PC-9 (cell line): Measurements from ENCODE around the gene APLF. TPM values are rescaled to one million over a fixed set of nuclear protein-coding genes. Genes with fewer than 3 reads are reported as not detected.

Experiments used
- BruUV-seq: library from RNA; stranded (reverse); fragments of 400-500 nt; replicated peaks from 2 replicates; lab custom pipeline; 2021; lab: Mats Ljungman, UMichigan
- CTCF ChIA-PET: fragments of 300-600 bp; sonication (Branson Sonifier 250); formaldehyde crosslinking; loops from one replicate; lab custom pipeline; 2022; ENCODE audit warnings: antibody characterized with exemption; lab: Charles Lee
- POLR2A ChIA-PET: fragments of 300-600 bp; sonication (Branson Sonifier 250); formaldehyde crosslinking; loops from one replicate; lab custom pipeline; 2022; ENCODE audit warnings: antibody characterized with exemption; ENCODE audit not compliant: unreplicated experiment; lab: Charles Lee
- DNase-seq, 2 experiments: peaks; one replicate each; pipeline versions ENCODE4 v3.0.0 to v3.0.0-alpha.2; 2015 to 2022; ENCODE audit warnings: mixed read lengths in 1 of 2
- H2AFZ ChIP-seq: fragments of 200-600 bp; sonication (generic); 2 replicates; pipeline ENCODE4 v1.8.1; 2017; ENCODE audit warnings: antibody characterized with exemption
- H3F3A ChIP-seq: fragments of 200-600 bp; sonication (generic); 2 replicates; pipeline ENCODE4 v1.8.1; 2017; ENCODE audit warnings: antibody characterized with exemption, mild to moderate bottlenecking, low read depth; ENCODE audit not compliant: insufficient read depth
- H3K27ac ChIP-seq: fragments of 200-600 bp; sonication (generic); 2 replicates; pipeline ENCODE4 v1.6.1; 2016; ENCODE audit warnings: mixed run types
- H3K27me3 ChIP-seq: fragments of 200-600 bp; sonication (generic); 2 replicates; pipeline ENCODE4 v1.6.1; 2016; ENCODE audit warnings: low read depth, mixed run types; ENCODE audit not compliant: insufficient read depth
- H3K36me3 ChIP-seq: fragments of 200-600 bp; sonication (generic); 2 replicates; pipeline ENCODE4 v1.6.1; 2016; ENCODE audit warnings: low read depth, mixed run types
- H3K4me1 ChIP-seq: fragments of 200-600 bp; sonication (generic); replicated peaks from 2 replicates; pipeline ENCODE4 v1.6.1; 2016; ENCODE audit warnings: mixed run types; ENCODE audit not compliant: insufficient read depth
- H3K4me2 ChIP-seq: fragments of 200-600 bp; sonication (generic); 2 replicates; pipeline ENCODE4 v1.6.1; 2017; ENCODE audit warnings: mixed run types
- H3K4me3 ChIP-seq: fragments of 200-600 bp; sonication (generic); 2 replicates; pipeline ENCODE4 v1.6.1; 2016; ENCODE audit warnings: mixed run types
- H3K79me2 ChIP-seq: fragments of 200-600 bp; sonication (generic); 2 replicates; pipeline ENCODE4 v1.6.1; 2017; ENCODE audit warnings: low read depth, mixed run types
- H3K9me2 ChIP-seq: fragments of 200-600 bp; sonication (generic); 2 replicates; pipeline ENCODE4 v1.8.1; 2017; ENCODE audit warnings: mild to moderate bottlenecking; ENCODE audit not compliant: insufficient read depth
- H3K9me3 ChIP-seq: fragments of 200-600 bp; sonication (generic); 2 replicates; pipeline ENCODE4 v1.8.1; 2016; ENCODE audit warnings: low read depth; ENCODE audit not compliant: insufficient read depth
- H4K20me1 ChIP-seq: fragments of 200-600 bp; sonication (generic); 2 replicates; pipeline ENCODE4 v1.8.1; 2017; ENCODE audit not compliant: insufficient read depth
- EZH2 ChIP-seq: fragments of 200-600 bp; sonication (generic); IDR thresholded peaks from 2 replicates; pipeline ENCODE4 v1.8.0; 2017; ENCODE audit warnings: antibody characterized with exemption, low read depth
- intact Hi-C: fragments of 100-400 bp; cut with micrococcal nuclease; formaldehyde crosslinking; loops from one replicate; pipeline ENCODE4 v1.10.0; 2022; ENCODE audit not compliant: unreplicated experiment
- total RNA-seq: library from RNA; stranded (reverse); gene quantifications from 2 replicates; pipeline ENCODE4 v1.2.3, GENCODE V29; 2021
- TF ChIP-seq, protein P1 (sequence below): fragments of 200-600 bp; sonication (generic); conservative IDR thresholded peaks from 2 replicates; pipeline ENCODE4 v1.6.1; 2017; ENCODE audit warnings: mixed run types, antibody characterized with exemption, mild to moderate bottlenecking, moderate library complexity

Gene APLF
- total RNA-seq, 1 experiment from 2014 or later, result 4.5 TPM

GRCh38 chr2:68588589-68588988, 121.2 kb downstream of the APLF start:
- H3K9me3 ChIP-seq, result no peaks in the 10 kb centered on the region
- no peak for DNase-seq
- no peak overlapping the region for H3K27ac ChIP-seq
- no peak overlapping the region for H3K4me2 ChIP-seq
- H3K4me1 ChIP-seq, result no peaks in the 10 kb centered on the region
- intact Hi-C loops, result no loop called here
- no peaks in the 10 kb centered on the region for H3F3A ChIP-seq
- H3K36me3 ChIP-seq, result no peaks in the 10 kb centered on the region
- no TSS peak for BruUV-seq
- ChIA-PET CTCF (no interaction called here), POLR2A (no interaction called here)
- H2AFZ ChIP-seq, result no peak overlapping the region
- no peaks in the 10 kb centered on the region for H3K79me2 ChIP-seq
- H3K4me3 ChIP-seq, result no peak overlapping the region
- H3K27me3 ChIP-seq, result no peaks in the 10 kb centered on the region
- no peak for TF ChIP-seq EZH2
- TF ChIP-seq, protein P1, sequence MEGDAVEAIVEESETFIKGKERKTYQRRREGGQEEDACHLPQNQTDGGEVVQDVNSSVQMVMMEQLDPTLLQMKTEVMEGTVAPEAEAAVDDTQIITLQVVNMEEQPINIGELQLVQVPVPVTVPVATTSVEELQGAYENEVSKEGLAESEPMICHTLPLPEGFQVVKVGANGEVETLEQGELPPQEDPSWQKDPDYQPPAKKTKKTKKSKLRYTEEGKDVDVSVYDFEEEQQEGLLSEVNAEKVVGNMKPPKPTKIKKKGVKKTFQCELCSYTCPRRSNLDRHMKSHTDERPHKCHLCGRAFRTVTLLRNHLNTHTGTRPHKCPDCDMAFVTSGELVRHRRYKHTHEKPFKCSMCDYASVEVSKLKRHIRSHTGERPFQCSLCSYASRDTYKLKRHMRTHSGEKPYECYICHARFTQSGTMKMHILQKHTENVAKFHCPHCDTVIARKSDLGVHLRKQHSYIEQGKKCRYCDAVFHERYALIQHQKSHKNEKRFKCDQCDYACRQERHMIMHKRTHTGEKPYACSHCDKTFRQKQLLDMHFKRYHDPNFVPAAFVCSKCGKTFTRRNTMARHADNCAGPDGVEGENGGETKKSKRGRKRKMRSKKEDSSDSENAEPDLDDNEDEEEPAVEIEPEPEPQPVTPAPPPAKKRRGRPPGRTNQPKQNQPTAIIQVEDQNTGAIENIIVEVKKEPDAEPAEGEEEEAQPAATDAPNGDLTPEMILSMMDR, result no peak
- H3K9me2 ChIP-seq, result no peaks in the 10 kb centered on the region
- no peaks in the 10 kb centered on the region for H4K20me1 ChIP-seq

- no peak overlapping the region for H2AFZ ChIP-seq
- H3F3A ChIP-seq, result no peaks in the 10 kb centered on the region
- H4K20me1 ChIP-seq, result no peaks in the 10 kb centered on the region
- no peaks in the 10 kb centered on the region for H3K79me2 ChIP-seq
- no peaks in the 10 kb centered on the region for H3K9me2 ChIP-seq
- no peaks in the 10 kb centered on the region for H3K9me3 ChIP-seq
- intact Hi-C loops, result no loop called here
- H3K4me2 ChIP-seq, result no peak overlapping the region
- H3K4me3 ChIP-seq, result no peak overlapping the region
- no peak for DNase-seq
- no peaks in the 10 kb centered on the region for H3K36me3 ChIP-seq
- TF ChIP-seq, protein P1, result no peak
- TF ChIP-seq EZH2, result no peak
- no peaks in the 10 kb centered on the region for H3K4me1 ChIP-seq
- no TSS peak for BruUV-seq
- no peaks in the 10 kb centered on the region for H3K27me3 ChIP-seq
- H3K27ac ChIP-seq, result no peak overlapping the region
- ChIA-PET POLR2A (no interaction called here), CTCF (no interaction called here)
These were observed 122.6 kb downstream of the APLF start for GRCh38 chr2:68589963-68590362.

DNA sequence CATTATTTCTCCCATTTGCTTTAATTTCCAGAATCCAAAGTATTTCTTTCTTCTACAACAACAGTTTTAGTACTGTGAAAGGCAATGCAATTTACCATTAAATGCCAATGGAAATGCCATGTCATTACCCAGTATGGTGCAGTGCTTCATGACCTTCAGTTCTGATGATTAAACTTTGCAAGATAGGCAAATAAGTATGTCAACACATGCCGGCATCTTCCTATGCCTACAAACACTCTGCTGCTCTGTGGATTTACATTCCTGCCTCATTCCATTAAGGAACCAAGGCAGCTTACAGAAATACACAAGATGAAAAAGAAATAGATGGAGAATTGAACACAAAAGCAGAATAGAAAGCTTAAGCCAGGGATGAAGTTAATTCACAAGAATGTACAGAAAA, 123.3 kb downstream of the APLF start:
- BruUV-seq, result no TSS peak
- H3K27me3 ChIP-seq, result no peaks in the 10 kb centered on the region
- no peak for DNase-seq
- H3K9me2 ChIP-seq, result no peaks in the 10 kb centered on the region
- no peak overlapping the region for H3K27ac ChIP-seq
- no peak overlapping the region for H3K4me3 ChIP-seq
- H3K36me3 ChIP-seq, result no peaks in the 10 kb centered on the region
- H3F3A ChIP-seq, result no peaks in the 10 kb centered on the region
- H3K9me3 ChIP-seq, result no peaks in the 10 kb centered on the region
- intact Hi-C loops, result no loop called here
- H3K4me2 ChIP-seq, result no peak overlapping the region
- H2AFZ ChIP-seq, result no peak overlapping the region
- TF ChIP-seq, protein P1, result no peak
- no peak for TF ChIP-seq EZH2
- H3K79me2 ChIP-seq, result no peaks in the 10 kb centered on the region
- ChIA-PET CTCF (interaction anchor here (0.6 kb wide), 1 partner anchor 346 kb away, joined by 14 read pairs; no protein-coding TSS in a partner anchor), POLR2A (no interaction called here)
- H3K4me1 ChIP-seq, result no peaks in the 10 kb centered on the region
- no peaks in the 10 kb centered on the region for H4K20me1 ChIP-seq
